Ishikawa (cell line): Measurements from ENCODE around the gene OR1D5.

ENCODE experiments used
- CEBPB ChIP-seq: IDR thresholded peaks from 2 replicates; pipeline ENCODE4 v1.6.1; 2012
- CREB1 ChIP-seq: IDR thresholded peaks from 2 replicates; pipeline ENCODE4 v1.6.1; 2012; ENCODE audit warnings: low read depth
- EGR1 ChIP-seq: IDR thresholded peaks from 2 replicates; pipeline ENCODE4 v1.6.1; 2012
- EP300 ChIP-seq: IDR thresholded peaks from 2 replicates; pipeline ENCODE4 v1.6.1; 2012; ENCODE audit warnings: borderline replicate concordance
- FOXM1 ChIP-seq: IDR thresholded peaks from 2 replicates; pipeline ENCODE4 v1.6.1; 2012; ENCODE audit warnings: low read depth, borderline replicate concordance
- NFIC ChIP-seq: IDR thresholded peaks from 2 replicates; pipeline ENCODE4 v1.6.1; 2012
- RAD21 ChIP-seq: IDR thresholded peaks from 2 replicates; pipeline ENCODE4 v1.6.1; 2012; ENCODE audit warnings: low read depth
- TAF1 ChIP-seq: IDR thresholded peaks from 2 replicates; pipeline ENCODE4 v1.6.1; 2012; ENCODE audit warnings: low read depth, mild to moderate bottlenecking
- TCF12 ChIP-seq: IDR thresholded peaks from 2 replicates; pipeline ENCODE4 v1.6.1; 2012; ENCODE audit warnings: low read depth
- TEAD4 ChIP-seq: IDR thresholded peaks from 2 replicates; pipeline ENCODE4 v1.6.1; 2012
- YY1 ChIP-seq: IDR thresholded peaks from 2 replicates; pipeline ENCODE4 v1.6.1; 2012; ENCODE audit warnings: low read depth
- ZBTB7A ChIP-seq: IDR thresholded peaks from 2 replicates; pipeline ENCODE4 v1.6.1; 2012; ENCODE audit warnings: low read depth
- TF ChIP-seq, protein P1 (sequence below): IDR thresholded peaks from 2 replicates; pipeline ENCODE4 v1.6.1; 2012; ENCODE audit warnings: low read depth, mild to moderate bottlenecking
- TF ChIP-seq, protein P2 (sequence below): IDR thresholded peaks from 2 replicates; pipeline ENCODE4 v1.6.1; 2012
- TF ChIP-seq, protein P3 (sequence below): IDR thresholded peaks from 2 replicates; pipeline ENCODE4 v1.6.1; 2012

OR1D5 gene

DNA sequence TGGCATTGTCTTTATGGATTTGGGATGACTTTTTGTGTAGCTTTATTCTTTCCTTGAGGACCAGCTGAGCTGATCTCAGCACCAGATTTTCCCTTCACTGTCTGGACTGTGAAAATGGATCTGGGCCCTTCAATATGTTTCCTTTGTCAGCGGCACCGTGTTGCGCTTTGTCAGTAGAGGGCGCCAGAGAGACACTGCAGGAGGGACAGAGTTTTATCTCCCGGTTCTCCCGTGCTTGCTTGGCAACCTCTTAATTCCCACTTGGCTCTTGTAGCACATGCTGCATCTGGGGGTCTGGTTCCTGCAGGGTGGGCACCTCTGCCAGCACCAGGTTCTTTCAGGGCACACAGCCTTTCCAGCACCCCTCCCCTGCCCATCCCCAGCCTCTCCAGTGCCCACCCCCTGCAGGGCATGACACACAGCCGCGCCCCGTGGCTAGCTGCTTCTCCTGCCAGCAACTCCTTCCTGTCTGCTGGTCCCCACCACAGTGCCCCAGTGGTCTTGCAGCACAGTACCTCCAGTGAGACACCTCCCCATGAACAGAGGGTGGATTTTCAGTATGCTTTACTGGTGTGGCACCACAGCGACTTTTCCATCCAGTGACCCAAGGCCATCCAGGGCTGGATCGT, 19.6 kb downstream of the OR1D5 start:
- TF ChIP-seq RAD21 (peak; percentile 51; the same call in 1 of the 2 replicates), YY1 (no peak)

DNA sequence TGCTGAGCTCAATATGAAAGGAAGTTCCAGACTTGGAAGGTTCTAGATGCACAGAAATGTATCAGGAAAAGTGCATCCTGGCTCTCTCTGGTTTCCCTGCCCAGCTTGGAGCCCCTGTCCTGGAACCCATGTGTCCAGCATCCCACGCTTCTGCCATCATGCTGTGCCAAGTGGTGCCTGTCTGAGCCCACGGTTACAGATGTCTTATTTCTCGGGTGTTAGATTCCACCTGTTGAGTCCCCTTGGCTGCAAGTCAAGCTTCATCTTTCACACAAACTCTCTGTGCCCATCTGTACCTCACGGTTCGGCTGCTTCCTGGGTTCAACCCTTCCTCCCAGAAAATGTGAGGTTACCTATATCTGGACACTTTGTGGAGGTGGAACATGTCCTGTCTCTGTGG, 22.5 kb downstream of the OR1D5 start:
- no peak for TF ChIP-seq CREB1
- TF ChIP-seq, protein P1, sequence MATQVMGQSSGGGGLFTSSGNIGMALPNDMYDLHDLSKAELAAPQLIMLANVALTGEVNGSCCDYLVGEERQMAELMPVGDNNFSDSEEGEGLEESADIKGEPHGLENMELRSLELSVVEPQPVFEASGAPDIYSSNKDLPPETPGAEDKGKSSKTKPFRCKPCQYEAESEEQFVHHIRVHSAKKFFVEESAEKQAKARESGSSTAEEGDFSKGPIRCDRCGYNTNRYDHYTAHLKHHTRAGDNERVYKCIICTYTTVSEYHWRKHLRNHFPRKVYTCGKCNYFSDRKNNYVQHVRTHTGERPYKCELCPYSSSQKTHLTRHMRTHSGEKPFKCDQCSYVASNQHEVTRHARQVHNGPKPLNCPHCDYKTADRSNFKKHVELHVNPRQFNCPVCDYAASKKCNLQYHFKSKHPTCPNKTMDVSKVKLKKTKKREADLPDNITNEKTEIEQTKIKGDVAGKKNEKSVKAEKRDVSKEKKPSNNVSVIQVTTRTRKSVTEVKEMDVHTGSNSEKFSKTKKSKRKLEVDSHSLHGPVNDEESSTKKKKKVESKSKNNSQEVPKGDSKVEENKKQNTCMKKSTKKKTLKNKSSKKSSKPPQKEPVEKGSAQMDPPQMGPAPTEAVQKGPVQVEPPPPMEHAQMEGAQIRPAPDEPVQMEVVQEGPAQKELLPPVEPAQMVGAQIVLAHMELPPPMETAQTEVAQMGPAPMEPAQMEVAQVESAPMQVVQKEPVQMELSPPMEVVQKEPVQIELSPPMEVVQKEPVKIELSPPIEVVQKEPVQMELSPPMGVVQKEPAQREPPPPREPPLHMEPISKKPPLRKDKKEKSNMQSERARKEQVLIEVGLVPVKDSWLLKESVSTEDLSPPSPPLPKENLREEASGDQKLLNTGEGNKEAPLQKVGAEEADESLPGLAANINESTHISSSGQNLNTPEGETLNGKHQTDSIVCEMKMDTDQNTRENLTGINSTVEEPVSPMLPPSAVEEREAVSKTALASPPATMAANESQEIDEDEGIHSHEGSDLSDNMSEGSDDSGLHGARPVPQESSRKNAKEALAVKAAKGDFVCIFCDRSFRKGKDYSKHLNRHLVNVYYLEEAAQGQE: no peak
- no peak for TF ChIP-seq EGR1
- TF ChIP-seq, protein P2, sequence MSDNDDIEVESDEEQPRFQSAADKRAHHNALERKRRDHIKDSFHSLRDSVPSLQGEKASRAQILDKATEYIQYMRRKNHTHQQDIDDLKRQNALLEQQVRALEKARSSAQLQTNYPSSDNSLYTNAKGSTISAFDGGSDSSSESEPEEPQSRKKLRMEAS: no peak
- TF ChIP-seq TCF12: no peak
- no peak for TF ChIP-seq ZBTB7A
- no peak for TF ChIP-seq RAD21
- no peak for TF ChIP-seq YY1
- TF ChIP-seq, protein P3, sequence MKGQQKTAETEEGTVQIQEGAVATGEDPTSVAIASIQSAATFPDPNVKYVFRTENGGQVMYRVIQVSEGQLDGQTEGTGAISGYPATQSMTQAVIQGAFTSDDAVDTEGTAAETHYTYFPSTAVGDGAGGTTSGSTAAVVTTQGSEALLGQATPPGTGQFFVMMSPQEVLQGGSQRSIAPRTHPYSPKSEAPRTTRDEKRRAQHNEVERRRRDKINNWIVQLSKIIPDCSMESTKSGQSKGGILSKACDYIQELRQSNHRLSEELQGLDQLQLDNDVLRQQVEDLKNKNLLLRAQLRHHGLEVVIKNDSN: no peak
- TF ChIP-seq FOXM1: no peak
- no peak for TF ChIP-seq TEAD4
- no peak for TF ChIP-seq CEBPB
- no peak for TF ChIP-seq NFIC
- TF ChIP-seq TAF1: no peak
- TF ChIP-seq EP300: no peak

DNA sequence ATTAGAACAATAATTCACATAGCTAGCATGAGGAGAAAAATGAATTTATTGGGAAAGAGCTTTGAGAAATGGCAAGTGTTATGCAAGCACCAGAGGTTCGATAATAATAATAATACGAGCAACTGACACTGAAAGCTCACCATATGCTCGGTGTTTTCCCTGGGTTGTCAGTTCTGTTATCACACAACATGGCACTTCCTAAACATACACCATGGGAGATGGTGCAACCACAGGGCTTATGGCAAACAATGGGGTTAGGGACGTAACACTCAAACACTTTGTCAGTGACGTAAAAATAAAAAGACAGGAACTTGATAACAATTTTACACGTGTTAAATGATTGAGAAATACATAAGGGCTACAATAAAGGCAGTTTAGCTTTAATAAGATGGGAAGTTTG, 23.7 kb downstream of the OR1D5 start:
- TF ChIP-seq TAF1 (no peak), TEAD4 (no peak), YY1 (no peak), EGR1 (no peak), FOXM1 (no peak), EP300 (no peak), NFIC (no peak), ZBTB7A (no peak), CREB1 (no peak), TCF12 (no peak), CEBPB (no peak), RAD21 (no peak)
- TF ChIP-seq, protein P2: no peak
- TF ChIP-seq, protein P1: no peak
- TF ChIP-seq, protein P3: no peak

DNA sequence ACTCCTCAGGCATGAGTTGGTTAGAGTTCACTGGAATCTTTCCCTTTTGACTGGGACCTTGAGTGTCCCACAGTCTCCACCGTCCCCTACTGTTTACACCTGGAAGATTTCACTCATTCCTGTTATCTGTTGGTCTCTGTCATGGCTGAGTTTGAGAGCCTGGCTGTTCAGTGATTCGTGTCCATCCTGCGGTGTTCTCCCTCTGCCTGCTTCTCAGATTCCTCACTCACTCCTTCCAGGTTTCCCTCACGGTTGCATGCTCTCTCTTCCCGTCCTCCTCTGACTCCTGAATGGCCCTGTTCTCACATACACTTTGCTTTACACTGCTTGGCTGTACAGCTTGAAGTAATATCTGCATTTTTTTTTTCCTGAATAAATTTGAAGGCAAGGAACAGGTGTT, 24.5 kb downstream of the OR1D5 start:
- TF ChIP-seq TAF1: no peak
- TF ChIP-seq ZBTB7A: no peak
- no peak for TF ChIP-seq CEBPB
- TF ChIP-seq, protein P2: no peak
- no peak for TF ChIP-seq FOXM1
- no peak for TF ChIP-seq CREB1
- no peak for TF ChIP-seq YY1
- TF ChIP-seq EGR1: no peak
- TF ChIP-seq EP300: no peak
- TF ChIP-seq NFIC: no peak
- TF ChIP-seq TCF12: no peak
- no peak for TF ChIP-seq RAD21
- TF ChIP-seq, protein P3: no peak
- no peak for TF ChIP-seq TEAD4
- TF ChIP-seq, protein P1: no peak
